WI38 (cell line): ENCODE results near the gene AQP7.
"Not testable (repeated sequence)": the region's sequence is repeated elsewhere in the genome, so short reads cannot be mapped to it uniquely, and the experiment has no call there.

Source experiments
- H3K4me3 ChIP-seq: 2 replicates; pipeline ENCODE4 v1.5.1; 2011; ENCODE audit warnings: low read depth, mild to moderate bottlenecking, control low read depth, low read length
- CTCF ChIP-seq: IDR thresholded peaks from 2 replicates; pipeline ENCODE4 v1.5.1; 2012; ENCODE audit warnings: low read depth, mild to moderate bottlenecking, control low read depth, low read length

Gene AQP7

GRCh38 chr9:33433871-33434270 lies 31.5 kb upstream of the AQP7 start:
- no peak overlapping the region for H3K4me3 ChIP-seq
- TF ChIP-seq CTCF, result no peak

GRCh38 chr9:33431420-33431819 lies 29.1 kb upstream of the AQP7 start:
- no peak overlapping the region for H3K4me3 ChIP-seq
- no peak for TF ChIP-seq CTCF

- no peak for TF ChIP-seq CTCF
- H3K4me3 ChIP-seq, result no peak overlapping the region
These were observed 28.6 kb upstream of the AQP7 start for GRCh38 chr9:33430942-33431341.

GRCh38 chr9:33429256-33429985 lies 27.1 kb upstream of the AQP7 start:
- no peak overlapping the region for H3K4me3 ChIP-seq
- no peak for TF ChIP-seq CTCF

GRCh38 chr9:33426843-33427293 lies 24.5 kb upstream of the AQP7 start:
- TF ChIP-seq CTCF, result no peak

GRCh38 chr9:33425128-33425533 lies 22.8 kb upstream of the AQP7 start:
- H3K4me3 ChIP-seq, result no peak overlapping the region
- no peak for TF ChIP-seq CTCF

More at GRCh38 chr9:33426843-33427293, 24.5 kb upstream of the AQP7 start:
- no peak overlapping the region for H3K4me3 ChIP-seq

- H3K4me3 ChIP-seq, result not testable (repeated sequence)
These were observed 22.1 kb upstream of the AQP7 start for GRCh38 chr9:33424492-33424891.

- not testable (repeated sequence) for H3K4me3 ChIP-seq
These were observed 21.7 kb upstream of the AQP7 start for GRCh38 chr9:33424043-33424442.
